KG1 (cell line): ENCODE measurements around the gene RNF214.
"Not testable (repeated sequence)": the region's sequence is repeated elsewhere in the genome, so short reads cannot be mapped to it uniquely, and the experiment has no call there.

Experiments
- DNase-seq: peaks from one replicate; lab custom pipeline; 2025; lab: John Stamatoyannopoulos, UW

RNF214 gene

DNA sequence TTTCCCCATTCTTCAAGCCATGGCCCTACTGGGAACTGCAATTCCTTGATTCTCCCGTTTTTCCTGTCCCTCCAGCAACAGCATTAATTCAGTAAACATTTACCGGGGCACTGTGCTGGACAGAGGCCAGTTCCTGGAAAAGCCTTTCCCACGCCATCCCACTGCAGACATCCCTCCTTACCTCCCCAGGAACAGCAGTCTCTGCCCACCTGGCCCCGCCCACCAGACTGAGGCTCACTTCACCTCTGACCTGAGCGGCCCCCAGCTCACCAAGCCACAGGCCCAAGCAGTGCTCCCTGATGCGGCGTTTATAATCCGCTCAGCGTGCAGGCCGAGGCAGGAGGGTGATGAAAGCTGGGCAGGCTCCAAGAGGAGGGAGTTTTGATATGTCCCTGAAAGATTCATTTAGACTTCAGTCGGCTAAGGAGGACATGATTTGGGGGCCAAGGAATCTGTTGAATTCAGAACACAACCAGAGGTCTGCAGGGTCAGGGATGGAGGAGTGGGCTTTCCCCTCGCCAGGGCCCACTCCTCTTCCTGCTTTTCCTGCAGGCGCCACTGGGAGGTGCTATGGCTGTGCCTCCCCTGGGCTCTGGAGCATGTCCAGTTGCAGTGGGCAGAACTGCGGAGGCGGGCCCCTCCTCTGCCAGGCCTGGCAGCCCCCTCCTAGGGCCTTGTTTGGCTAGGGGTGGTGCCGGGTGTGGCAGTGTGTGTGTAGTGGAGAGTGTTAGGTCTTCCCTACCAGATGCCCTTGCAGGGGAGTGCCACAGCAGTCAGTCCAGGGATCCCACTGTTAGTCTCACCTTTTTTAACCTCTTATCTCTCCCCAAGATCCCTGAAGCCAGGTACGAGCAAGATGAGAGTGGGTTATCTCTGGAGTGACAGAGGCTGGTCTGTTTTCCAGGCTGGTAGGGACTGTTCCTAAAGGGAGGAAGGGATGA is 34.7 kb upstream of the RNF214 start:
- no peak for DNase-seq

DNA sequence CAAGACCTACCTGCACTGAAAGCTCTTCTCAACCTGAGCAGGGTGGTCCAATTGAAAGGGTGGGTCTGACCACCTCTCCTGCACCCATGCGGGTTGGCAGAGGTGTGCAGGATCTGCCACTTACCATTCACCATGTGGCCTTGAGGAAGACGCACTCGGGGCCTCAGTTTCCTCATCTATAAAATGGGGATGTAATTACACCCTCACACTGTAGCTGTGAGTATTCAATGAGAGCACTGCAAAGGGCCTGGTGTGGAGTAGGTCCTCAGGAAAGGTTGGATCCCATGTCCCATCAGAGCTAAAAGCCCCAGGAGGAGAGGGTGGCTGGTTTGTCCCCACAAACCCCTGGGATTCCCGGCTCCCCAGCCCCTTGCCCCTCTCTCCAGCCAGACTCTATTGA is 33.9 kb upstream of the RNF214 start:
- no peak for DNase-seq

- DNase-seq = no peak
Observed at GRCh38 chr11:117199053-117199915, 33.2 kb upstream of the RNF214 start, which contains the start of gene TAGLN. TAGLN (plus strand) TSS chr11:117199370; CDS start chr11:117203014, 3,644 bp downstream.

DNA sequence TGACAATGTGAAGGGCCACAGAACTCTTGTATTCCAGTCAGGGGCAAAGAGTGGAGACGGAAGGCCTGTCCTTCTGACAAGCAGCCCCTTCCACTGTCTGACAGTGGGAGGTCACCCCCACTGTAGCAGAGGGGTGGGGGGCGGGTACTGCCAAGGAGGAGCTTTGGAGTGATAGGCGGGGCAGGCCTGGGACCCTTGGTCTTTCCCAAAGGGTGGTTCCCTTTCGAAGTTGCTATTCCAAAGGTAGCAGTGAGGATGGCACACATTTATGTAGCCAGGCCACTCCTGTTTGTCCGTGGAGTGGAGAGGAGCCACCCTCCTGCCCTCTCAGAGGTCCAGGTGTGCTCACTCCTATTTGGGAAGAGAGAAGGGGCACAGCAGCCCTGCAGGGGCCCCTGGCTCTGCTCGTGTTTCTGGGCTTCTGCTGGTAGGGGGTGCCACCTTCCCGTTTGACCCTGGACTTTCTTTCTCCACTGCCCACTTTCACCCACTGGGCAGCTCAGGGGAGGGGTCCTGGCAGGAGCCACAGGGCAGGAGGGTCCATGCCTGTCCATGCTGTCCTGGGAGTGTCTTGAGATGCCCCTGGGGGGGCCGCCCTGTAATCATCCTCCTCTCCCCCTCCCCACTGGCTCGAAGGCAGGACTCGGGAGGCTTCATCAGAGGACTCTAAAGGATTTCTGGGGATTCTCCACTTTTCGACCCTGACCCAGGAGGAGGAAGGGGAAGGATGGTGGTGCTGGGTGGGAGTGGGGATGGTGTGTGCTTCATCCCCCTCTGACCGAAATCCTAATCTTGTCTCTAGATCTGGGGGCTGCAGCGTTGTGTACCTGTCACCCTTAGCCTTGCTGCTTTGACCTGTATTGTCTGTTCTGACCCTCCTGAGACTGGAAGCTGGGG is 32.3 kb upstream of the RNF214 start:
- no peak for DNase-seq

- DNase-seq = no peak
Observed at GRCh38 chr11:117200813-117201657, 31.4 kb upstream of the RNF214 start.

DNA sequence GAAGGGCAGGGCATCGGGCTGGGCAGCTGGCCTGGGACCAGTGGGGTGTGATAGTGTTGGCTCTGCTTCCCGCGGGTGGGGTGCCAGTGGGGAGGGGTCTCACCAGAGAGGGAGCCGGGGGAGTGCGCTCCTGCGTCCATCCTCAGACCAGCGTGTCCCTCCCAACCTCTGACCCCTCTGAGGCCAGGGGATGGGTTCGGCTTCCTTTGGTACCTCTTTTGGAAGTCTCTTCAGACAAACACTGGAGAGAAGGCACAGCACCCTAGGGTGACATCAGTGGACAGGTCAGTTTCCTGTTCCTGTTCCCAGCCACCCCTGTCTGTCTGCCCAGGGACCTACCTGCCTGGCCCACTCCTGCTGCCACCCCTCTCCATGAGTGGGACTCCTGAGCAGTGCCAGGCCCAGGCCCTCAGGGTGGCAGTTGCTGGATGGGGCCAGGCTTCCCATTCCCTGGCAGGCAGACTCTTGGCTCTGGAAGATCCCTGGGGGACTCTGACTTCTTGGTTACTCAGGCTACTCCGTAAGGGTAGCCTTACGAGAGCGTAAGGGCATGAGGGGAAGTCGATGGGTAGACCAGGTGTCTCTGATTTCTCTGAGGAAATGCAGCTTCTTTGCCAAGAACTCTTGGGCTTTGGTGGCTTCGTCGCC is 30.7 kb upstream of the RNF214 start:
- no peak for DNase-seq

DNA sequence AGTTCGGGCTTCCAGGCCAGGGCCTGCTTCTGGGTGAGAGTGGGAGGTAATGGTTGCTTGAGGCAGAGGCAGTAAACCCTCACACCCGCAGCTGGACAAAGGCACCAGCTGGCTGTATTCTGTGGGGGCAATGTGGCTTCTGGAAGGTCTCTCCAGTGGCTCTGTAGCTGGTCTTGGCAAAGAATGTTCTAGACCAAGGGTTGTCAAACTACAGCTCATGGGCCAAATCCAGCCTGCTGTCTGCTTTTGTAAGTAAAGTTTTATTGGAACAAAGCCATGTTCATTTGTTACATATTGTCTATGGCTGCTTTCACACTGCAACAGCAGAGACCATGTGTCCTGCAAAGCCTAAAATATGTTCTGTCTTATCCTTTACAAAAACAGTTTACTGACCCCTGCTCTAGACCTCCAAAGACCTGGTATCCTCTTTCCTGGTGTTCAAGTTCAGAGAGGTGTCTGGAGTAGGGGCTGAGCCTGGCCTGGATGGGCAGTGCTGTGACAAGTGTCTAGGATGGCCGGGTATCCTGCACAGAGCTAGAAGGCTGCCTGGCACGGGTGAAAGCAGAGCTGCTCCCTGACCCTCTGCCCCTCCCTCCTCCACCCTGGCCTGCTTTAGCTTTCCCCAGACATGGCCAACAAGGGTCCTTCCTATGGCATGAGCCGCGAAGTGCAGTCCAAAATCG is 29.9 kb upstream of the RNF214 start:
- DNase-seq = no peak

- no peak for DNase-seq
Observed at GRCh38 chr11:117203069-117203407, 29.4 kb upstream of the RNF214 start.

- no peak for DNase-seq
Observed at GRCh38 chr11:117204283-117205080, 28.0 kb upstream of the RNF214 start.

GRCh38 chr11:117205211-117205818 is 27.2 kb upstream of the RNF214 start:
- DNase-seq = no peak

DNA sequence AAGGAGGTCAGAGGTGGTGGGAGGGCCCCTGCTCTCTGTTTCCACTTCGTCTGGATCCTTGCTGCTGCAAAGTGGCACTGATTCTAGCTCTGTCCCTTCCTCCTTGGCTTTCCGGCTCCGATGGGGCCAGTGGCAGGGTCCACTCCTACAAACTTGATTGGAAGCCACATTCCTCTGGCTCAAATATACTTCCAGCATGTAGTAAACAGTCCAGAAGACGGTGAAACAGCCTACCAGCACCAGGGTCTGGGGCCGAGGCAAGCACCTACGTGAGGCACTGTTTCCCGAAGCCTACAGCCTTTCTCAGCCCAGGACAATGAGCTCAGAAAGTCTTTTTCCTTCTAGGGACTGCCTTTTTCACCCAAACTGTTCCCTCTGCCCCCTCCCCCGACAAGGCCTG is 26.4 kb upstream of the RNF214 start:
- not testable (repeated sequence) for DNase-seq

- DNase-seq = not testable (repeated sequence)
Observed at GRCh38 chr11:117206859-117207258, 25.6 kb upstream of the RNF214 start.

DNA sequence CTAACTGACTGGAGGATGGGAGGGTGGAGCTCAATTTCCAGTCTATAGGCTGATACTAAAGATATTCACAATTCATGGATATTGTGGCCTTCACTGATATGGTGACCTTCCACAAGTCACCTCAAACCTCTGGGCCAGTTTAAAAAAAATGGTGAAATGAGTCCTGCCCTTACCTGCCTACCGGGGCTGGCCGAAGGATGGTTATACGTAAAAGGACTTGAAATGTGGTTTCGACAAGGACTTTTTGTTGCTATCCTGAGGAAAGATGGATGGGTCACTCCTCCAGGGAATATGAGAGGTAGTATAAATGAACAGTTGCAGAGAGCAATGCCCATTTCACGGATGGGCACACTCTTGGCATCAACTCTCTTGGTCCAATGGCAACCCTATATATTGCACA is 25.0 kb upstream of the RNF214 start:
- not testable (repeated sequence) for DNase-seq

DNA sequence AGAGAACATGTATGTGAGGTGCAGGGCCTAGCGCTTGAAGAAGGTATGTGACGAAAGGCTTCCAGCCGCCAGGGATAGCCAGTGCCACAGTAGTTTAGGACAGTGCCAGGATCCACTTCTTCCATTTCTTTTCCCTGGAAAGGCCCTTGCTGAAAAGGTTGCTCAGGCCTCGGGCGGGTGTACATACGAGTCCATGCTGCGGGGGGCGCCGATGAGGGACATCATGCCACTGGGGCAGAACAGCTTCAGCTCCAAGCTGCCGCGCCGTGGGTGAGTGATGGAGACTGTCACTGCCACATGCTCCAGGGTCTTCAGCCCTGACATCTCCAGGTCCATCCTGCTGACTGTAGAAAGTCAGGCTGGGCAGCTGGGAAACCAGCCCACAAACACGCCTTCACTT is 23.8 kb upstream of the RNF214 start:
- DNase-seq = not testable (repeated sequence)

DNA sequence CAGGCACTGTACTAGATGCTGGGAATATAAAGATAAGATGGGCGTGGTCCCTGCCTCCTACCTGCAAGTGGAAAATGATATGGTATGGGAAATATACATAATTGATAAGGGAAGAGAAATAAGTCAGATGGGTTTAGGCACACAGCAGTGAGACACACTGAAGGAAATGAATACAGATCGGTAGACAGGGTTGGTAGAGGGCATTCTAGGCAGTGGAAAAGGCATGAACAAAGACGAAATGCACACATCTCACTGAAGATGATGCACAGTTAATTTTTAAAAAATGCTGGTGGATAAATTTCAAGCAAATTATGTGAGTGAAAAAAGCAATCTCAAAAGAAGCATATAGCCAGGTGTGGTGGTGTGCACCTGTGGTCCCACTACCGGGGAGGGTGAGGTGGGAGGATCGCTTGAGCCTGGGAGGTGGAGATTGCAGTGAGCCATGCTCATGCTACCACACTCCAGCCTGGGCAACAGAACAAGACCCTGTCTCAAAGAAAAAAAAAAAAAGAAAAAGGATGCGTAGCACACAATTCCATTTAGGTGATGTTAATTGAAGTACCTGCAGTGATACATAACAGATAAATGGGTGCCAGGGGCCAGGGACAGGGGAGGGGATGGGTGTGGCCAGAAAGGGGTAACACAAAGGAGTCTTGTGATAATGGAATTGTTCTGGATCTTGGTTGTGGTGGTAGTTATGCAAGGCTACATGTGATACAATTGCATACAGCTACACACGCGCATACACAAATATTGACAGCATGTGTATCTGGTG is 22.9 kb upstream of the RNF214 start:
- DNase-seq = not testable (repeated sequence)

GRCh38 chr11:117210620-117211019 is 21.9 kb upstream of the RNF214 start:
- no peak for DNase-seq

GRCh38 chr11:117212697-117213355 is 19.6 kb upstream of the RNF214 start:
- DNase-seq = no peak
